Stimulated activated memory B cell treated with anti-CD40 and anti-IgM and Interleukin-4, amounts not matched to agents 10 μg/mL and 1 μg/mL and 100 μg/mL, for 72 hours (primary cell): ENCODE measurements around the gene CACFD1.

Experiments used
- ATAC-seq: fragments of 150-1000 bp; cut with Tn5 transposase; 2 replicates; pipeline ENCODE4 v1.10.0; 2021
- H3K27ac Mint-ChIP-seq: one replicate; pipeline ENCODE4 v1.8.0; 2022; ENCODE audit warnings: mild to moderate bottlenecking, mixed read lengths
- H3K27me3 Mint-ChIP-seq: one replicate; pipeline ENCODE4 v1.8.0; 2022; ENCODE audit warnings: mixed read lengths
- H3K36me3 Mint-ChIP-seq: one replicate; pipeline ENCODE4 v1.8.0; 2022; ENCODE audit warnings: mixed read lengths
- H3K4me1 Mint-ChIP-seq: one replicate; pipeline ENCODE4 v1.8.0; 2022; ENCODE audit warnings: mixed read lengths
- H3K4me3 Mint-ChIP-seq: one replicate; pipeline ENCODE4 v1.8.0; 2022; ENCODE audit warnings: mild to moderate bottlenecking, moderate library complexity, mixed read lengths
- H3K9me3 Mint-ChIP-seq: one replicate; pipeline ENCODE4 v1.8.0; 2022; ENCODE audit warnings: mixed read lengths

CACFD1 gene

GRCh38 chr9:133517711-133518110, 57.9 kb downstream of the CACFD1 start:
- H3K4me3 Mint-ChIP-seq, result no peak overlapping the region
- ATAC-seq, result no peak
- H3K9me3 Mint-ChIP-seq, result no peaks in the 10 kb centered on the region

DNA sequence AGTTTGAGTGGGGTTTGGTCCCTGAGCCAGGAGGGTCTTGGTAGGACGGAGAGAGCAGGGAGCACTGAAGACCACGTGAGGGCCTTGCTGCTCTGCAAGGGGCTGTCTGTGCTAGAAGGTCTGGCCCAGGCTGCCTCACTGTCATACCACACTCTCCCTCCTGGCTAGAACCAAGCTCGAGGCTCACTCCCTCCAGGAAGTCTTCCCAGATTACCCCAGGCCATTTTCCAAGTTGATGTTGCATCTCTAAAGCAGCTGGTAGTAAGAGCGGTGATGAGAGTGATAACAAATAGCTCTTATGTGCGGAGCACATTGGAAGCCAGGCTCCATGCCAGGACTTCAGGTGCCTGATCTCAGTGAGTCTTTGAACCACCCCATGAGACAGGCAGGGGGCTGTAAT, 58.4 kb downstream of the CACFD1 start:
- no peak for ATAC-seq
- H3K36me3 Mint-ChIP-seq, result no peaks in the 10 kb centered on the region
- H3K4me3 Mint-ChIP-seq, result no peak overlapping the region
- no peak overlapping the region for H3K27ac Mint-ChIP-seq
- H3K4me1 Mint-ChIP-seq, result no peaks in the 10 kb centered on the region
- H3K9me3 Mint-ChIP-seq, result no peaks in the 10 kb centered on the region
- H3K27me3 Mint-ChIP-seq, result peaks cover 25% of the 10 kb centered on the region

More at GRCh38 chr9:133517711-133518110, 57.9 kb downstream of the CACFD1 start:
- peaks cover 22% of the 10 kb centered on the region for H3K27me3 Mint-ChIP-seq
- no peaks in the 10 kb centered on the region for H3K36me3 Mint-ChIP-seq
- no peak overlapping the region for H3K27ac Mint-ChIP-seq
- no peaks in the 10 kb centered on the region for H3K4me1 Mint-ChIP-seq

GRCh38 chr9:133518706-133519449, 59.1 kb downstream of the CACFD1 start:
- H3K9me3 Mint-ChIP-seq, result no peaks in the 10 kb centered on the region
- no peaks in the 10 kb centered on the region for H3K36me3 Mint-ChIP-seq
- no peak overlapping the region for H3K27ac Mint-ChIP-seq
- no peaks in the 10 kb centered on the region for H3K4me1 Mint-ChIP-seq
- ATAC-seq, result no peak
- H3K27me3 Mint-ChIP-seq, result peaks cover 32% of the 10 kb centered on the region
- no peak overlapping the region for H3K4me3 Mint-ChIP-seq

- Mint-ChIP-seq H3K27ac (no peak overlapping the region), H3K4me3 (no peak overlapping the region), H3K27me3 (peaks cover 33% of the 10 kb centered on the region), H3K4me1 (no peaks in the 10 kb centered on the region), H3K36me3 (no peaks in the 10 kb centered on the region), H3K9me3 (no peaks in the 10 kb centered on the region)
- ATAC-seq, result no peak
Observed at GRCh38 chr9:133519693-133520092, 59.9 kb downstream of the CACFD1 start.

DNA sequence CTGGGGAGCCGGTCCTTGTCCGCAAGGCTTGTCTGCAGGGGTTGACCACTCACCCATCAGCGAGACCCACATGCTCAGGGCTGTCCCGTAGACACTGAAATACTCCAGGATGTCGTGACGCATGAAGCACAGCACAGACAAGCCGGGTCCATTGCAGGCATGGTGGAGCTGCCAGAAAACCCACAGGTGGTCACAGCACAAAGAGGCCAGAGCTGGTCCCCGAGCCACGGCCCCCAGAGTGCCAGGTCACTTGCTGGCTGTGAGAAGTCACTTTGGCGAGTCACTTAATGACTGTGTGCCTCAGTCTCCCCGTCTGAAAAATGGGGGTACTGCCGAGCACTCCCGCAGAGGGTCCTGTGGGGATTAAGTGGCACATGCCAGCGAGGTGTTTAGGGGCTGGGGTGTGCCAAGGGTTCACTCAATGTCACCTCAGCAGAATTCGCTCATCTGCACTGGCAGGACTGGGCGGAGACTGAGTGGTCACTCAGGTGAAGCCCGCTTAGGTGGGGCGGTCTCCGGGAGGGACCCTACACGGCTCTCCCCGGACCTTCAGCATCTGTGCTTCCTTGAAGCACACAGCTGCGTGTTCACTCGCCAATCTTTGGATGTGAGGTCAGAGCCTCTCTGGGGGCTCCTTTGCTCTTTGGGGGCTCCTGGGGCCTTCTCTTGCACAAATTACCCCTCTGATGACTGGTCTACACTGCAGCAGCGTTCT, 60.5 kb downstream of the CACFD1 start:
- ATAC-seq, result no peak
- H3K36me3 Mint-ChIP-seq, result no peaks in the 10 kb centered on the region
- H3K9me3 Mint-ChIP-seq, result no peaks in the 10 kb centered on the region
- H3K4me1 Mint-ChIP-seq, result no peaks in the 10 kb centered on the region
- H3K27ac Mint-ChIP-seq, result no peak overlapping the region
- peaks cover 33% of the 10 kb centered on the region for H3K27me3 Mint-ChIP-seq
- no peak overlapping the region for H3K4me3 Mint-ChIP-seq
